CD4-positive, alpha-beta T cell treated with Interleukin-17A for 4 hours (primary cell): Measurements from ENCODE around the gene OCA2.

ENCODE experiments used
- DNase-seq: peaks from one replicate; pipeline ENCODE4 v3.0.0-alpha.2; 2020; ENCODE audit warnings: mixed read lengths

OCA2 gene

DNA sequence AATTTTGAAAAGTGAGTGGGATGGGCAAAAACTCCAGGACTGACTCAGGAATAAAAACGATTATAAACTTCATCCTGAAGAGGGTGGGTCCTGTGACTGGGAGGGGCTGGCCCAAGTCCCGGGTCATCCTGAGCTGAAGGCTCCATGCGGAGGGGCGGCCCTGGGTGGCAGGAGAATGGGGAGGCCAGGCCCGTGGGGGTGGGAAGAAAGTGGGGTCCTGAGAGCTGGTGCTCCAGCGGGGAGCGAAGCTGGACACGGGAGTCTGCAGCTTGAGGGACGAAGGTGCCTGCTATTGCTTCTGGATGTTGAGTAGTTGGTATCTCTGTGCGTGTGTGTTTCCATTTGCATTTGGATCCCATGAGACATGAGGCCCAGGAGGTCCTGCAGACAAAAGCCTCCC, 4.7 kb upstream of the OCA2 start:
- no peak for DNase-seq

DNA sequence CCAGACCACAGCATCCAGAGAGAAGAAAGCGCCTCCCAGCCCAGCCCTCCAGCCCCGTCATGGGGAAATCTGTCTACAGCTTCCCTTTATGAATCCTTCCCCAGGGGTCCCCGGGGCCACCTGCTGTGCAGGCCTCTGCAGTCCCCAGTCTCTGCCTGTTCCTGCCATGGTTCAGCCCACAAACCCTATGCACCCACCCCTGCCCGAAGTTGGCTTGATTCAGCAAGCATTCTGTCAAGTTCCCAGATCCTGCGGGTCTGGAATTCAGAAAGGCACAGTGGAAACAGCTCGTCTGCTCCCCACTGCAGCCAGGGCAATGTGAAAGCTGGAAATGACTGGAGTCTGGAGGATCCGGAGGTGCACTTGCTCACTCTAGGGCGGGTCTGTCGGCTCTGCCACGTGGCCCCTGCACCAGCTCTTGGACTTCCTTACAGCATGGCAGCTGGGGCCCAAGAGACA, 2.9 kb upstream of the OCA2 start:
- DNase-seq = no peak

DNA sequence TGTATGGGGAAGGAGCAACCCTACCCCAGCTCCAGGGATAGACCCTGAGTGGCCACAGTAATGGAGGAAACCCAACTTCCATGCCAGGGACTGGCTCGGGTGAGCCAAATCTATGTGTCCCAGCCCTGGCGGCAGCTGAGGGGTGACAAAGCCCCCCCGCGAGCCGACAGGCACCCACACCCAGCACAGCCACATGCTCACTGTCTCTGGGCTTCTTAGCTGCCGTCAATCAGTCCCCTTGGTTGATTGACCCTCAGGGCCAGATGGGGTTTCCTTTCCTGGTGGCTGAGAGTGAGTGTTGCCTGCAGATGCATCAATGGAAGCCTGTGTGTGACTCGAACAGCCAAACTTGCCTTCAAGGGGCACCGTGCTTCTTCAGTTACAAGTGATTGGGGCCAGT, 2.1 kb upstream of the OCA2 start:
- no peak for DNase-seq

DNA sequence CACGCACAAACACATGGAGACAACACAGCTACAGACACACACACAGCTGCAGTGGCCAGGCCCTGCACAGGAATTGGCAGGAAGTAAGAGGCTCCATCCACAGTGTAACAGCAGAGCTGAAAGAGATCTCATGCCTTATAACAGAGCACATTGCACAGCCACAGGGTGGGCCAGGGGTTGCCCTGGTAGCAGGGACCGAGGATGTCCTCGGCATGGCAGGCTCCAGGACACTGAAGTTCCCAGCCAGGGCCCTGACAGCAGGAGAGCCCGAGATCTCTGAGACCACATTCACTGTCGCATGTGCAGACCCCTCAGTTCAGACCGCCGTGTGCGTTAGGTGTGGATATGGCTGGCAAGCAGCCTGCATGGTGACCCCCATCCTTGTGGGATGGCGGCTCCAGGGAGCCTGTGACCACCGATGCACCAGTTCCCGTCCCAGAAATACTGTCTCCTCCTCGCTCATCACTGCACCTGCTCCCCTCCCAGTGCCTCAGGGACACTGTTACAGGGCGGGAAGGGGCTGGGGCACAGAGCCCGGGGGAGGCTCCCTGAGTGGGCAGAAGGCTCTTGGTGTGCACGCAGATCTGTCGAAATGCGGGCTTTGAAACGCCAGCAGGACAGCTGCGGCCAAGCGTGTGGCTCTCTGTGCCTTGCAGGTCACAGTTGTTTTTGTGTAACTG, 1.5 kb upstream of the OCA2 start:
- DNase-seq = no peak

DNA sequence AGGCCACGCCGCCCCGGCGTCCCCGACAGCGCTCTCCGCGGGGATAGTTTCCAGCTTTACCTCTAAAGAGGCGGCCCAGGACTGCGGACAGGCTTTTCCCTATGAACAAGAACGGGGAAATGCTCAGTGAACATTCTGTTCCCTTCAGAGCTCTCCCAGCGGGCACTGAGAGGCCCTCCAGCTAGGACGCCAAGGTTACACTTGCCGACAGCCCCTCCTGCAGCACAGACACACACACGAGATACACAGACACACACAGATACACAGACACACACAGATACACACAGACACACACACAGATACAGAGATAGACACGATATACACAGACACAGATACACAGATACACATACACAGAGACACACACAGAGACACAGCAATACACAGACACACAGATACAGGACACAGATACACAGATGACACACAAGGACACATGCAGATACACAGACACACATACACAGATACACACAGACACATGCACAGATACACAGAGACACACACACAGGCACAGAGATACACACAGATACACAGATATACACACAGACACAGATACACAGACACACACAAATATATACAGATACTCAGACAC, 533 bp upstream of the OCA2 start:
- DNase-seq = no peak

DNA sequence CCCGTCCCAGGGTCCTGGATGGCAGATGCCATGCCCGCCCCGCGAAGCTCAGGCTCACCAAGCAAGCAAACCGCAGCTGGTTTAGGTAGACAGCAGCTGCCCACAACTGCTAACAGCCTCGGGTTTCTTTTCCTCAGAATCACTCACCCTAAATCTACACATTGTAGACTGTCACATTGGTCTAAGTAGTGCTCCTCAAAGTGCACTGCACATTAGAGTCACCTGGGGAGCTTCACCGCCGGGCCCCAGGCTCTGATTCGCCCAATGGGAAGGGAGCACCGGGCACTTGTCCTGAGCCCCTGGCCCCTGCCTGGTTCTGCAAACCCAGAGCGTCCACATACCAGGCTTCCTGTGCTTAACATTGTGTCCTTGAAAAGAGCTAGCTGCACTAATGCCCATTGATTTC, 752 bp downstream of the OCA2 start:
- no peak for DNase-seq

DNA sequence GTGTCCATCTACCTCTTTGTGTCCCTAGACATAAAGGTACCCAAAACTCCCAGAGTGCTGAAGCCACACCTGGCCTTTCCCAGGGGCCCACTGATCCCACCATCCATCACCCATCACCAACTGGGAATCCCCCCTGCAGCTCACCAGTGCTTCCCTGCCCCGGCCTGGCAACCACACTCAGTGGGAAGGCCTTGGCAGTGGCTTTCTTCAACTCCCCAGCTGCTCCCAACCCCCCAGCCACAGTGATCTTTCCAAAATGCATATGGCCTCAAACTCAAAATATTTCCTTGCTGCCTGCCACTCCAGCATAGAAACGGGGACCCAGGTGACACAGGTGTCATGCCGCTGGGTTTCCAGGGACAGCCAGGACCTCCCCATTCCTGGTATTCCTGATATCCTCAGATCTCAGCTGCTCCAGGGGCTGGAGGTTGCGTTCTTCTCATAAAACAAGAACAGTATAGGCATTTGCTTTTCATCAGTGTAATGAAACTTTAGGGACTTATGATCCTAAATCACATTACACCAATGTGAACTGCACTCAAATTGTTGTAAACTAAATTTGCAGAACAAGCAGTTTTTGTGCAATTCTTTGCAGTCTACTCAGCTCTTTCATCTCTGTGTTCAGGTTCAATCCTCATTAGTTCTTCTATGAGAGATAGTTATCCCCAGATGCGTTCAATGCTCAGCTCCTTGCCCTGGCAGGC, 1.3 kb downstream of the OCA2 start:
- DNase-seq = no peak

DNA sequence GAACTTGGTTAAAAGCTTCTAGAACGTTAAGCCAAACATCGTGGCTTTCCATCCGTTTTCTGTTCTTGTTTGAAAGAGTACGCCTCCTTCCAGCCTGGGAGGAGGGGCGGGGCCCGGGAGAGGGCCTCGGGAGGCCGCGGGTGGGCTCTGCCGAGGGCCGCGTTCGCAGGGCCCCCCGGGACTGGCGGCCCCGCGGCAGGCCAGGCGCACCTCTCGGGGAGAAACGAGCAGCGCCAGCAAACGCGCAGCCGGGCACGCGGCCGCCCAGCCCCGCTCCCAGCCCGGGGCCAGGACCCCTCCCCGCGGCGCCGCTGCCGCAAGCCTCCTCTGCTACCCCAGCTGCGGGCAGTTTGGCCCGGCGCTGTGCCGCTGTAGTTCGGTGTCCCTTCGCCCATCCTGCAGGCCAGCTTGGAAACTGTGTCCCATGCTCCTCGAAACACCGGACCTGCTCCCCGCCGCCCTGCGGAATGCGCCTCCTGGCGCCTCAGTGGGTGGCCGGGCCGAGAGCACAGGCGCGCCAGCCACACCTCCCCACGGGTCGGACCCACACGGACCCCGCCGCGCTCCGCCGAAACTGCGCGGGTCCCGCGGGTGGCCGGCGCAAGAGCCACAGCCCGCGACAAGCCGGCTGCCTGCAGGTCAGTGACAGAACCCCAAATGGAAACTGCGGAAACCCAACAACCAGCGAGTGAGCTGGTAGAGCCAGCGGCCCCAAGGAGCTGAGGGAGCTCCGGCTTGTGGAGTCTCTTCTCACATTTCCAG, 2.3 kb downstream of the OCA2 start:
- DNase-seq = no peak

DNA sequence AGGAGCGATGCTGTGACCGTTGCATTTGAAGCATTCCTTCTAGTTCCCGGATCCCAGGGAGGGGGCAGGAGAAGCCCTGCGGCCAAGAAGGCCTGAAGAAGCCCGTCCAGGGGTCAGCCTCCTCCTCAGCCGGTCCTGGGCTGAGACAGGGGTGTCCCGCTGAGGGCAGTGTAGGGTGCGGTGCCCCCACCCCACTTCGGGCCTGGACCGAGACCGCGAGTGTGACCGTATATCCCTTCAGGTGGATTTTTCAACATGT, 2.8 kb downstream of the OCA2 start:
- no peak for DNase-seq

DNA sequence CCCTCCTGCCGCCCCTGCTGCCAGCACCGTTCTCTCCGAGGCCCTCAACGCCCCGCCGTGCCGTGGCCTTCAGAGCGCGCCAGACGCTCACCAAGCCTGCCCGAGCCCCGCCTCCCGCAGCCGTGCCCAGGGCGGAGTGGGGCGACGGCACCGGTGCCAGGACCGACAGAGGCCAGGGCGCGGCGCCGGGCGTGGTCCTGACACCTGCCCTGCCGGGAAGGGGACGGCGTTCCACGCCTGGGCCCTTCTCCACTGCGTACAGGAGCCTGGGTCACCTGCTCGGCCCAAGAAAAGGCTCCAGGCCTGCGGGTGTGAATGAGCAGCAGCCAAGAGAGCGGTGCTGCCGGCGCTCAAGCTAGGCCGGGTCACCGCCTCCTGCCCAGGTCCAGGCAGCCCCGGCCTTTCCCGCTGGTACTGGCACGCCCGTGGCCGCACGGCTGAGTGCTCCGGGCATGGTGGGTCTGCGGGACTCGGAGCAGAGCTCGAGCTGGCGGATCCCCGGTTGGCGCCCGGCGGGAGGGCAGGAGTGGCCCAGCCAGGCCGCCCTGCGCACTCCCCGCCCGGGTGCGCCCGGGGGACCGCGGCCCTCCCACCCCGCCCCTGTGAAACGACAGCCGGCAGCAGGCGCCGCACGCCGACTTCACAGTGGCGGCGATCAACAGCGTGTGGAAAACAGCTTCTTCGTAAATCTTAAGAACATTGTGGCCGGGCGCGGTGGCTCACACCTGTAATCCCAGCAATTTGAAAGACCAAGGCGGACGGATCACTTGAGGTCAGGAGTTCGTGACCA, 4.2 kb downstream of the OCA2 start:
- DNase-seq = peak; percentile 34

DNA sequence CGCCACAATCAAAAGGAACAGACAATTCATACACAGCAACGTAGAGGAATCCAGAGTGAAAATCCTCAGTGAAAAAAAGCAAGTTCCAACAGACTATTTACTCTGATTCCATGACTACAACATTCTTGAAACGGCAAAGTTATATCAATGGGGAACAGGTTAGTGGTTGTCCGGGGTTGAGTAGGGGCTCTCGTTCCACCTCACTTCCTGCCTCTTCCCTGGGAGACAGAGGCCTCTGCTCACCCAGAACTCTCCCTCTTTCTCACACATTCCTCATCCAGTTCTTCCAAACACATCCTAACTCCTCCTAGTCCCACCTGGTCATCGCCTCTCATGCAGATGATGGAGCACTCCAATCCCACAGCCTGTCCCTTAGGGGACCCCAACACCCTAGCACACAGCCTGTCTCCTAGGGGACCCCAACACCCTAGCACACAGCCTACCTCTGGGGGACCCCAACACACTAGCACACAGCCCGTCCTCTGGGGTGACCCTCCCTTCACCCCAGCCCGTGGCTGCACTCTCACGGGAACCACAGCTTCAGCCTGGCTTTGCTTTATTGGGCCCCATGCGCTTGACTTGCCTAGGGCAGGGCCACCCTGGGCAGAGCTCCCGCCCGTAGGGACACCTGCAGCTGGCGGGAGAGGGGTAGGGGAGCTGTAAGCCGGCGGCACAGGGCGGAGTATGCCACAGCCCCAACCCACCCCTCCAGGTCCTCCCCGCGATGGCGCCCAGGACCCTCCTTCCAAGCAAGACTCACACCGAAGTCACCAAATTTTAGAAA, 5.2 kb downstream of the OCA2 start:
- no peak for DNase-seq

DNA sequence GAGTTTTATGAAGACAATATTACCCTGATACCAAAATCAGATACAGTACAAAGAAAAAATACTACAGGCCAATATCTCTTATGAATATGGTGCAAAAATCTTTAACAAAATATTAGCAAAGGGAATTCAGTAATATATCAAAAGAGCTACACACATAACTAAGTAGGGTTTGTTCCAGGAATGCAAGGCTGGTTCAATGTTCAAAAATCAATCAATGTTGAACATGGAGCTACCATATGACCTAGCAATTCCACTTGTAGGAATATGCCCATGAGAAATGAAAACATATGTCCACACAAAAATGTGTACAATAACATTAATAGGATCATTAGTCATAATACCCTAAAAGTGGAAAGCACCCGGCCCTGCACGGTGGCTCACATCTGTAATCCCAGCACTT, 7.8 kb downstream of the OCA2 start:
- no peak for DNase-seq

DNA sequence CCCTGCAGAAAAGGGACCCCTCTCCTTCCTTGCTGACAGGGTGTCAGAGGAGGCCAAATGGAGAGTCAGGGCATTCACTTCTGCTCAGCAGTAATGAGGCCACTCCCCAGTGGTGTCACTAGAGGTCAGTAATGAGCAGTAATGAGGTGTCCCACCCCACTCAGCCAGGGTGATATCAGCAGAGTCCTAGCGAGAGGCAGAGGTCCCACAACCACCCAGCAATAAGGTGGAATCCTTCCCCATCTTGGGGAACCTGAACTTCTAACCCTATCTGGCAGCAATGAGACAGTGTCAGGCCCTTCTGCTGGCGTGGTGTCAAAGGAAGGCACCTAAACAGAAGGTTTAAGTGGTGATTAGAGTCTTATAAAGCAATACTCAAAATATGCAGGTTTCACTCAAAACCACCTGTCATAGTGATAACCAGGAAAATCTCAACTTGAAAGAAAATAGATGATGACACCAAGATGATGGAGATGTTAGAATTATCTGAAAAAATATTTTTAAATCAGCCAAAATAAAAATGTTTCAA, 12.9 kb downstream of the OCA2 start:
- peak; percentile 50 for DNase-seq

DNA sequence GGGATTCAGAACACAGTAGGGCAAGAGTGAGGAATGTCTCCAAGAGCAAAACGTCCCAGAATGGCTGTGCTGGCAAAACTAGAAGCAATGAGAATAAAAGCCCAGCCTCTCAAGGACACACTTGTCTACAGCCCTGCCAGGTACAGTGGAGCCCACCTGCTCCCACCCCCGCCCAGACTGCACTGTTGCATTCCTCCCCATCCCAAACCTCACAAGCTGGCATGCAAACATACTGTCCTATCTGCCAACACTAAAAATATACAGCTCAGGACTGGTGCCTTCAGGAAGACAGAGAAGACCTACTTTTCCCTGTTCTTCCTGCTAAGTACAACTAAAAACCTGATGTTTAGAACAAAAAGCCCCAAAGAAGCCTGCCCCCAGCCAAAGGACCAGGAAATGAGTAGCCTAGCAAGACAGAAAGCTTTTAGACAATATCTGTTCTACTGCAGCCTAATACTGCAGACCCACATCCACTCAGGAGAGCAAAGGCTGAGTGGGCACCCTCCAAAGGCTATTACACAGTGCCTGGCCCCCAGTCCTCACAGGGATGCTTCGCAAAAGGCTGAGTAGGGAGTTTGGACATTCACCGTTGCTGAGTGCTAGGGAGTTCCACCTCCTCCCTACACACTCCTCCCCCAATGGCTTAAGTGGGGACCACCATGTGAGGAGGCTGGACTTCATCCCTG, 13.5 kb downstream of the OCA2 start:
- DNase-seq = no peak

DNA sequence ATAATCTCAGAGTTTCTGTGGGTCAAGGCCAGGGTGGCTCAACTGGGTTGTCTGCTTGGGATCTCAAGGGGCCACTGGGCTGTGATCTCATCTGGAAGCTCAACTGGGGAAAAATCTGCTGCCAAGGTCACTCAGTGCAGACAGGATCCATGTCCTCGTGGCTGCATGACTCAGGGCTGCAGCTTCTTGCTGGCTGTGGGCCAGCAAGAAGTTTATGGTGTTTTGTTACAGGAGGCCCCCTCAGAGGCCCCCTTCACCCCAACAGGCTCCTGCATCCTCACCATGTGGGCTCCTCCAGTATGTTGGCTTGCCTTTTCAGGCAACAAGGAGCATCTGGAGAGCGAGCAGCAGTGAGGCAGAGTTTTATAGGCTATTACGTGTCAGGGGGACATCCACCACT, 14.6 kb downstream of the OCA2 start:
- no peak for DNase-seq

DNA sequence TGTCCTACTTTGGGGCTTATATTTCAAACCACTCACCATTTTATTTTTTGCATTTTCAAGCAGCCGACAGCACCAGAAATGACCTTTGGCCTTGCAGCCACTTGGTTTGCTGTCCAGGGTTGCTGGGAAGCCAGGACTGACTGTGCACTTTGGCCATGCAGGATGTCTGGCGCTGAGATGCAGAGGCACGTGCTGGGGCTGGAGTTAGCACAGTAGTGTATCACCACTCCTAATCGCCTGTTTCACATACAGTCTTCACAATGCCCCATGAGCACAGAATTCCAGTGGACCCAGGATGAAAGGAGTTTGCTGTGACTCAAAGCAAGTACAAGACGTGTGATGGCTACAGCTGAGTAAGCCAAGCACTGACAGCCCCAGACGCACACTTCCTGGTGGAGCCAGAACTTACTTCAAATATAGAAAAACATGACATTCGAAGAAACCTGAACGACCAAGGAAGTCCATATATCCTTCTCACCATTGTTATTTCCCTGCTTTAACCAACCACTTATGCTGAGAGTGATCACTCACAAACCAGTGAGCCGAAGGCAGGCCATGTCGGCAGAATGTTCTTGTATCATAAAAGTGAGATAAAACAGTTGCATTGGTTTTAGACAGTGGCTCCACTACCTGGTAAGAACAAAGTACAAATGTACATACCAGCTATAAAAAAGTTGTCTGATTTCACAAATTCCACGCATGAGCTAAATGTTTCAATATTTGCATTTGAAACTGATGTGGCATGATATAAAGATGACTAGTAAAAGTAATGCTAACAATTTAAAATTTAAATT, 16.0 kb downstream of the OCA2 start:
- DNase-seq = no peak

DNA sequence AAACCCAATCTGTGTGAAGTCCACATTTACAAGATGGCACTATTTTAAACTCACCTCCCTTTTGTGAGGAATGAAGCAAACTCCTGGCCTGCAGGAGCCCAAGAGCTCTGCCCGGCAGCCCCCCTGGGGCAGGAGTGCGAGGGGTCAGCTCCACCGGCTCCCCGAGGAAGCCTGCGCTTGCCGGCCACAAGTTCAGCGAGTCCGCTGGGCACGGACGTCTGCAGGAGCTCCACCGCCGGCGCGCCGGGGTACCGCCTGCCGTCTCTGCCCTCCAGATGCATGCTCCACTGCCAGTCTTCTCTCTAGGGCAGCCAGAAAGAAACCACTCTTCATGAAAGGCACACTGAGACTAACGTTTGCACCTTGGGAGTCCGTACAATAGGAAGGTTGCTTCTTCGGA, 17.5 kb downstream of the OCA2 start:
- DNase-seq = no peak

DNA sequence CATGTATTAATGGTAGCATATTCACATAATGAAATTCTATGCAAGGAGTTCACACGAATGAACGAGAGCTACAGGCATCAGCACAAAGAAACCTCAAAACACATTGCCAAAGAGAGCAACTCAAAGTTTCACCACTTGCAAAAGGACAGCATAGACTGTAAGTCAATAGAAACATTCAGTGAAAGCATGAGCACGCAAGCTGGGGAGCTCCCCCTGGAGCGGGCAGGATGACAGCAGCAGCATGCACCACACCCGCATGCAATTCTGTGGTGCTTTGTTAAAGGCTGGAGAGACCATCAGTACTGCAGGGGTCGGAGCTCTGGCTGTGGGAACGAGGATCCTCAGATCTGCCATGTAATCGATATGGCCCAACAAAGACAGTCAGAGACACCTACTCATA, 18.7 kb downstream of the OCA2 start:
- DNase-seq = no peak

DNA sequence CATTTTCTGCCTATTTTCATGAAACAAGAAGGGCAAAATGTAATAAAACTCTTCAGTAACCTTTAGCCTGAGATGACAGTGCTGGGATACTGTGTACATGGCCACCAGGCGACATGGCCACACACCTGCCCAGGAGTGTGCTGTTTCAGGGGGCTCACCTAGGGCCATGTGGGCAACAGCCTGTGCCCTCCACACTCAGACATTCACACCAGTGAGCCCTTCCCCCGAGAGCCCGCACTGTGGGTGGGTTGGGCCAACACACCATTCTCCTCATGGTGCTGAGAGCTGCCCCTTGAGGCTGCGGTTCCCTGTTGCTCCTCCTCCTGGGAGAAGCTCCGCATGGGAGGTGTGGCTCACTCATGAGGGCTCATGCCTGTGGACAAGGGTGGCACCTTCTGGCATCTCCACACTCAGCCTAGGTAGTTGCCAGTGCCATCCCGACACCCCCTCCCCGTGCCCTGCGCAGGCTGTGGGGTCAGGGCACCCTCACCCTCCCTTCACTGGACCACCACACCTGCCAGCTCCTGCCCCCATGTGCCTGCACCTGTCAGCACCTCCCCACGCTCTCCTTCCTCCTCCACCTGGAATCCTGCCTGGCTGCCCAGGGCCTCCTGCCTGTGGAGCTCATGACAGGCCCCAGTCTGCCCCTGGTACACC, 19.7 kb downstream of the OCA2 start:
- no peak for DNase-seq

DNA sequence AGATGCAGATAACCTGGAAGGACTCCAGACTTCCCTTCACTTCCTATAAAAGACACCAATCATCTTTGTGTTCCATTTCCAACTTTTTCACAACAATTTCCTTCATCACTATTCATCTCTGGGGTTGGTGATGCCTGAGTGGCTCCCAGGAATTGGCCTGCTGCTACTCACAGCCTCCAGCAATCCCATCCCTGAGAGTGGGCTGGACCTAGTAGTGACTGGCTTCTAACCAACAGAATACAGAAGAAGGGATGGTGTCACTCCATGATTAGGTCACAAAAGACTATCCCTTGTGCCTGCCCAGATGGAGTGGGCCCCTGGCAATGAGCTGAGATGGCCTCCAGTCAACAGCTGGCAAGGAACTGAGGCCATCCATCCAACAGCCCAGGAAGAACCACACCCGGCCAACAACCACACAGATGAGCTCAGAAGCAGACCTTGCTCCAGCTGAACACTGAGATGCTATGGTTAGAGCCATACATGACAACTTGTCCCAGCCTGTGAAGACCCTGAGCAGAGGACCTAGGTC, 20.9 kb downstream of the OCA2 start:
- DNase-seq = no peak
